ENCODE results near the gene RAPGEF5. TPM values are rescaled to one million over a fixed set of nuclear protein-coding genes. Genes with fewer than 3 reads are reported as not detected.
A peak's percentile ranks its signal among the peaks of the same experiment; 100 is the strongest.

RAPGEF5 gene
- total RNA-seq, 4 donors from 2014 or later, result 21.2 to 27.0 (median 24.1) TPM

GRCh38 chr7:22196429-22196828 is 160.5 kb downstream of the RAPGEF5 start:
- H3K27me3 ChIP-seq, result peaks cover 0 to 7% (median 0%) of the 10 kb centered on the region in 4 donors
- peaks cover 0 to 12% (median 7%) of the 10 kb centered on the region in 4 donors for H3K4me1 ChIP-seq
- DNase-seq (ENCODE audit: extremely low spot score), result no peak
- peaks cover 0 to 11% (median 0%) of the 10 kb centered on the region in 4 donors for H3K36me3 ChIP-seq
- H3K27ac ChIP-seq (replicated peaks in 1 of 4), result no peak overlapping the region
- TF ChIP-seq CTCF (IDR thresholded peaks at IDR 0.05) (no peak), POLR2A (IDR thresholded peaks at IDR 0.05; ENCODE audit: low read depth) (no peak), EP300 (IDR thresholded peaks at IDR 0.05) (no peak), POLR2AphosphoS5 (IDR thresholded peaks at IDR 0.05) (no peak)
- H3K4me3 ChIP-seq, result no peak overlapping the region
- 88% methylated on average over 6 of the region's 6 CpGs for WGBS
- no peaks in the 10 kb centered on the region for H3K9me3 ChIP-seq
- intact Hi-C loops (cut with DNase I), result no loop called here

- H3K27ac ChIP-seq (replicated peaks in 1 of 4), result no peak overlapping the region
- peaks cover 0 to 18% (median 2%) of the 10 kb centered on the region in 4 donors for H3K36me3 ChIP-seq
- H3K9me3 ChIP-seq, result no peaks in the 10 kb centered on the region
- no peak overlapping the region for H3K4me3 ChIP-seq
- WGBS, result 92% methylated on average over 9 of the region's 9 CpGs
- H3K27me3 ChIP-seq, result peaks cover 0 to 11% (median 0%) of the 10 kb centered on the region in 4 donors
- TF ChIP-seq EP300 (IDR thresholded peaks at IDR 0.05), result no peak
- DNase-seq (ENCODE audit: extremely low spot score), result no peak
- peaks cover 0 to 12% (median 7%) of the 10 kb centered on the region in 4 donors for H3K4me1 ChIP-seq
- intact Hi-C loops (cut with DNase I), result no loop called here
These were observed 161.4 kb downstream of the RAPGEF5 start for GRCh38 chr7:22195397-22196172.

- WGBS, result 87% methylated on average over 10 of the region's 10 CpGs
- Histone ChIP-seq H3K4me1 (peaks cover 0 to 12% (median 7%) of the 10 kb centered on the region in 4 donors), H3K27me3 (peaks cover 0 to 14% (median 0%) of the 10 kb centered on the region in 4 donors), H3K4me3 (no peak overlapping the region), H3K27ac (replicated peaks in 1 of 4) (no peak overlapping the region), H3K36me3 (peaks cover 0 to 24% (median 3%) of the 10 kb centered on the region in 4 donors), H3K9me3 (no peaks in the 10 kb centered on the region)
- intact Hi-C loops (cut with DNase I), result no loop called here
- DNase-seq (ENCODE audit: extremely low spot score), result no peak
- TF ChIP-seq CTCF (IDR thresholded peaks at IDR 0.05), result no peak
- no peak for TF ChIP-seq POLR2AphosphoS5 (IDR thresholded peaks at IDR 0.05)
- no peak for TF ChIP-seq POLR2A (IDR thresholded peaks at IDR 0.05; ENCODE audit: low read depth)
- no peak for TF ChIP-seq EP300 (IDR thresholded peaks at IDR 0.05)
These were observed 162.2 kb downstream of the RAPGEF5 start for GRCh38 chr7:22194658-22195273.

- DNase-seq (ENCODE audit: extremely low spot score), result no peak
- Histone ChIP-seq H3K27ac (replicated peaks in 1 of 4) (no peak overlapping the region), H3K4me1 (peaks cover 0 to 12% (median 7%) of the 10 kb centered on the region in 4 donors), H3K4me3 (peak overlapping the region; percentile 30 to 54 (median 44)), H3K36me3 (peaks cover 0 to 26% (median 3%) of the 10 kb centered on the region in 4 donors), H3K9me3 (no peaks in the 10 kb centered on the region), H3K27me3 (peaks cover 0 to 14% (median 0%) of the 10 kb centered on the region in 4 donors)
- intact Hi-C loops (cut with DNase I), result no loop called here
- TF ChIP-seq POLR2AphosphoS5 (IDR thresholded peaks at IDR 0.05) (peak in 1 of 2 donors; percentile 38), POLR2A (IDR thresholded peaks at IDR 0.05; ENCODE audit: low read depth) (no peak), CTCF (IDR thresholded peaks at IDR 0.05) (no peak)
- 33% methylated on average over 12 of the region's 21 CpGs for WGBS
These were observed 163.4 kb downstream of the RAPGEF5 start for GRCh38 chr7:22193450-22193983.

GRCh38 chr7:22192801-22193200 is 164.2 kb downstream of the RAPGEF5 start:
- Histone ChIP-seq H3K36me3 (peaks cover 0 to 33% (median 4%) of the 10 kb centered on the region in 4 donors), H3K4me3 (peak overlapping the region; percentile 30 to 54 (median 44))
- intact Hi-C loops (cut with DNase I), result no loop called here

More at GRCh38 chr7:22192801-22193200, 164.2 kb downstream of the RAPGEF5 start:
- Histone ChIP-seq H3K9me3 (no peaks in the 10 kb centered on the region), H3K27ac (replicated peaks in 1 of 4) (no peak overlapping the region), H3K4me1 (peaks cover 0 to 12% (median 7%) of the 10 kb centered on the region in 4 donors), H3K27me3 (peaks cover 0 to 14% (median 0%) of the 10 kb centered on the region in 4 donors)
- 64% methylated on average over 3 of the region's 3 CpGs for WGBS
- TF ChIP-seq CTCF (IDR thresholded peaks at IDR 0.05), result no peak
- no peak for TF ChIP-seq EP300 (IDR thresholded peaks at IDR 0.05)
- TF ChIP-seq POLR2AphosphoS5 (IDR thresholded peaks at IDR 0.05), result no peak
- no peak for TF ChIP-seq POLR2A (IDR thresholded peaks at IDR 0.05; ENCODE audit: low read depth)
- DNase-seq (ENCODE audit: extremely low spot score), result no peak

Measured in esophagus muscularis mucosa (tissue), 4 donors.